ENCODE results near the gene ACADL. TPM values are rescaled to one million over a fixed set of nuclear protein-coding genes. Genes with fewer than 3 reads are reported as not detected.
A peak's percentile ranks its signal among the peaks of the same experiment; 100 is the strongest.

ACADL gene
- total and polyA plus RNA-seq, 2 experiments from 2014 or later: 0.37 TPM; not detected in 1

- H3K4me1 ChIP-seq (ENCODE audit: insufficient read depth): peaks cover 30% of the 10 kb centered on the region
- no peak for TF ChIP-seq CREB1 (CRISPR knock-in tag; IDR thresholded peaks at IDR 0.05; ENCODE audit: low read depth)
- no peak for TF ChIP-seq EZH2phosphoT487 (IDR thresholded peaks at IDR 0.05; ENCODE audit: unreplicated experiment)
- TF ChIP-seq ZNF114 (CRISPR knock-in tag; IDR thresholded peaks at IDR 0.05): no peak
- no peak for TF ChIP-seq ZNF462 (CRISPR knock-in tag; IDR thresholded peaks at IDR 0.05)
- no peak for TF ChIP-seq ZNF331 (CRISPR knock-in tag; IDR thresholded peaks at IDR 0.05; ENCODE audit: low read depth)
- TF ChIP-seq CTCF (conservative IDR thresholded peaks at IDR 0.05; ENCODE audit: low read depth in 2 of 2): no peak
- no peak for TF ChIP-seq POLR2AphosphoS5 (IDR thresholded peaks at IDR 0.05; ENCODE audit: low read depth)
- TF ChIP-seq, protein P1, sequence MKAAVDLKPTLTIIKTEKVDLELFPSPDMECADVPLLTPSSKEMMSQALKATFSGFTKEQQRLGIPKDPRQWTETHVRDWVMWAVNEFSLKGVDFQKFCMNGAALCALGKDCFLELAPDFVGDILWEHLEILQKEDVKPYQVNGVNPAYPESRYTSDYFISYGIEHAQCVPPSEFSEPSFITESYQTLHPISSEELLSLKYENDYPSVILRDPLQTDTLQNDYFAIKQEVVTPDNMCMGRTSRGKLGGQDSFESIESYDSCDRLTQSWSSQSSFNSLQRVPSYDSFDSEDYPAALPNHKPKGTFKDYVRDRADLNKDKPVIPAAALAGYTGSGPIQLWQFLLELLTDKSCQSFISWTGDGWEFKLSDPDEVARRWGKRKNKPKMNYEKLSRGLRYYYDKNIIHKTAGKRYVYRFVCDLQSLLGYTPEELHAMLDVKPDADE (IDR thresholded peaks at IDR 0.05): no peak
- TF ChIP-seq JUNB (IDR thresholded peaks at IDR 0.05; ENCODE audit: unreplicated experiment): no peak
- TF ChIP-seq, protein P2, sequence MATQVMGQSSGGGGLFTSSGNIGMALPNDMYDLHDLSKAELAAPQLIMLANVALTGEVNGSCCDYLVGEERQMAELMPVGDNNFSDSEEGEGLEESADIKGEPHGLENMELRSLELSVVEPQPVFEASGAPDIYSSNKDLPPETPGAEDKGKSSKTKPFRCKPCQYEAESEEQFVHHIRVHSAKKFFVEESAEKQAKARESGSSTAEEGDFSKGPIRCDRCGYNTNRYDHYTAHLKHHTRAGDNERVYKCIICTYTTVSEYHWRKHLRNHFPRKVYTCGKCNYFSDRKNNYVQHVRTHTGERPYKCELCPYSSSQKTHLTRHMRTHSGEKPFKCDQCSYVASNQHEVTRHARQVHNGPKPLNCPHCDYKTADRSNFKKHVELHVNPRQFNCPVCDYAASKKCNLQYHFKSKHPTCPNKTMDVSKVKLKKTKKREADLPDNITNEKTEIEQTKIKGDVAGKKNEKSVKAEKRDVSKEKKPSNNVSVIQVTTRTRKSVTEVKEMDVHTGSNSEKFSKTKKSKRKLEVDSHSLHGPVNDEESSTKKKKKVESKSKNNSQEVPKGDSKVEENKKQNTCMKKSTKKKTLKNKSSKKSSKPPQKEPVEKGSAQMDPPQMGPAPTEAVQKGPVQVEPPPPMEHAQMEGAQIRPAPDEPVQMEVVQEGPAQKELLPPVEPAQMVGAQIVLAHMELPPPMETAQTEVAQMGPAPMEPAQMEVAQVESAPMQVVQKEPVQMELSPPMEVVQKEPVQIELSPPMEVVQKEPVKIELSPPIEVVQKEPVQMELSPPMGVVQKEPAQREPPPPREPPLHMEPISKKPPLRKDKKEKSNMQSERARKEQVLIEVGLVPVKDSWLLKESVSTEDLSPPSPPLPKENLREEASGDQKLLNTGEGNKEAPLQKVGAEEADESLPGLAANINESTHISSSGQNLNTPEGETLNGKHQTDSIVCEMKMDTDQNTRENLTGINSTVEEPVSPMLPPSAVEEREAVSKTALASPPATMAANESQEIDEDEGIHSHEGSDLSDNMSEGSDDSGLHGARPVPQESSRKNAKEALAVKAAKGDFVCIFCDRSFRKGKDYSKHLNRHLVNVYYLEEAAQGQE (IDR thresholded peaks at IDR 0.05; ENCODE audit: unreplicated experiment): no peak
- TF ChIP-seq STAT1 (IDR thresholded peaks at IDR 0.05; ENCODE audit: unreplicated experiment): no peak
- TF ChIP-seq EZH2 (IDR thresholded peaks at IDR 0.05; ENCODE audit: low read depth, unreplicated experiment): no peak
- TF ChIP-seq NANOG (IDR thresholded peaks at IDR 0.05; ENCODE audit: borderline replicate concordance): no peak
- H3K4me3 Mint-ChIP-seq: no peak overlapping the region
- H3K27me3 Mint-ChIP-seq (ENCODE audit: insufficient read depth, low read depth, poor library complexity): peaks cover 9% of the 10 kb centered on the region
- H3K36me3 Mint-ChIP-seq (ENCODE audit: low read depth): peaks cover 38% of the 10 kb centered on the region
- H4K20me1 ChIP-seq (replicated peaks; ENCODE audit: insufficient read depth): no peaks in the 10 kb centered on the region
- peaks cover 4% of the 10 kb centered on the region; the same call in 1 of the 2 replicates for H3K36me3 ChIP-seq (ENCODE audit: insufficient read depth)
- ATAC-seq (no peak), DNase-seq (ENCODE audit: low spot score) (no peak)
- H3F3A ChIP-seq (replicated peaks; ENCODE audit: low read depth): 0 out of 2 replicates have a peak, but pooled peaks cover 3% of the 10 kb centered on the region
- no peaks in the 10 kb centered on the region for H3K79me2 ChIP-seq (replicated peaks; ENCODE audit: insufficient read depth)
- no peaks in the 10 kb centered on the region for H3K27me3 ChIP-seq (ENCODE audit: insufficient read depth)
- peak overlapping the region; percentile 61 for H3K27ac ChIP-seq (ENCODE audit: low read depth)
- H2AFZ ChIP-seq: no peak overlapping the region
- no peaks in the 10 kb centered on the region for H3K9me2 ChIP-seq (ENCODE audit: insufficient read depth)
- H3K27ac Mint-ChIP-seq: no peak overlapping the region
- peaks cover 44% of the 10 kb centered on the region for H3K9me3 Mint-ChIP-seq
- peaks cover 33% of the 10 kb centered on the region for H3K4me1 Mint-ChIP-seq
- peak overlapping the region; percentile 61 for H3K4me2 ChIP-seq
- no peak overlapping the region for H3K4me3 ChIP-seq
Measured at GRCh38 chr2:210180477-210180876, 44.8 kb downstream of the ACADL start.
